Anterior cingulate cortex (tissue), 58 donors: ENCODE results near the gene NISCH.

Source experiments
- DNase-seq, 58 donors: peaks; one replicate each; lab custom pipeline; 2025; lab: John Stamatoyannopoulos, UW

NISCH gene

GRCh38 chr3:52504977-52505376, 49.6 kb downstream of the NISCH start:
- no peak for DNase-seq

GRCh38 chr3:52506266-52506966, 51.0 kb downstream of the NISCH start:
- DNase-seq, result no peak

- no peak for DNase-seq
These were observed 52.0 kb downstream of the NISCH start for GRCh38 chr3:52507359-52507758.

GRCh38 chr3:52509753-52510328, 54.4 kb downstream of the NISCH start:
- DNase-seq, result no peak

- DNase-seq, result no peak
These were observed 56.1 kb downstream of the NISCH start for GRCh38 chr3:52511509-52511908.

GRCh38 chr3:52512105-52512504, 56.7 kb downstream of the NISCH start:
- no peak for DNase-seq

- no peak for DNase-seq
These were observed 57.3 kb downstream of the NISCH start for GRCh38 chr3:52512727-52513126.

GRCh38 chr3:52513281-52513680, 57.9 kb downstream of the NISCH start:
- DNase-seq, result no peak

GRCh38 chr3:52514576-52514975, 59.2 kb downstream of the NISCH start:
- no peak for DNase-seq

- DNase-seq, result no peak
These were observed 59.8 kb downstream of the NISCH start for GRCh38 chr3:52515192-52515591.

- no peak for DNase-seq
These were observed 61.2 kb downstream of the NISCH start for GRCh38 chr3:52516509-52517195.

- no peak for DNase-seq
These were observed 62.7 kb downstream of the NISCH start for GRCh38 chr3:52517796-52518722.

- peak in 2 of 58 donors; percentile 21 to 26 for DNase-seq
These were observed 63.5 kb downstream of the NISCH start for GRCh38 chr3:52518723-52519444.

- DNase-seq, result no peak
These were observed 64.2 kb downstream of the NISCH start for GRCh38 chr3:52519445-52520140.

- DNase-seq, result no peak
These were observed 64.8 kb downstream of the NISCH start for GRCh38 chr3:52520141-52520667.

- DNase-seq, result no peak
These were observed 65.5 kb downstream of the NISCH start for GRCh38 chr3:52520716-52521487.

GRCh38 chr3:52521488-52521824, 66.1 kb downstream of the NISCH start:
- no peak for DNase-seq

- no peak for DNase-seq
These were observed 66.7 kb downstream of the NISCH start for GRCh38 chr3:52521881-52522650.
